ENCODE results near the gene FBXL17.
"Not testable (repeated sequence)": the region's sequence is repeated elsewhere in the genome, so short reads cannot be mapped to it uniquely, and the experiment has no call there.

The FBXL17 gene

GRCh38 chr5:108167174-108167573, 214.7 kb downstream of the FBXL17 start:
- Histone ChIP-seq H3K36me3 (ENCODE audit: insufficient read depth, low read length) (no peaks in the 10 kb centered on the region), H3K27me3 (ENCODE audit: insufficient read depth, low read length, poor library complexity) (no peaks in the 10 kb centered on the region), H3K9ac (ENCODE audit: low read depth, low read length) (no peak overlapping the region), H3K4me3 (ENCODE audit: low read depth in 1 of 2, low read length in 2 of 2) (no peak overlapping the region), H4K20me1 (ENCODE audit: insufficient read depth, low read length) (no peaks in the 10 kb centered on the region), H2AFZ (ENCODE audit: low read depth, low read length) (no peak overlapping the region), H3K4me2 (ENCODE audit: insufficient read depth, low read length) (no peak overlapping the region), H3K79me2 (ENCODE audit: insufficient read depth, low read length) (no peaks in the 10 kb centered on the region), H3K9me3 (ENCODE audit: insufficient read depth, low read length, severe bottlenecking) (no peaks in the 10 kb centered on the region), H3K27ac (ENCODE audit: low read length) (no peak overlapping the region), H3K4me1 (ENCODE audit: insufficient read depth, low read length) (no peaks in the 10 kb centered on the region)
- TF ChIP-seq CTCF (IDR thresholded peaks at IDR 0.05; ENCODE audit: borderline replicate concordance, extremely low read depth, low read length, poor library complexity, severe bottlenecking) (no peak), EZH2 (IDR thresholded peaks at IDR 0.05; ENCODE audit: borderline replicate concordance, low read depth, low read length, severe bottlenecking) (no peak)
- DNase-seq (no peak), ATAC-seq (ENCODE audit: insufficient read depth, low read depth) (no peak)

GRCh38 chr5:108164574-108164973, 217.3 kb downstream of the FBXL17 start:
- Histone ChIP-seq H3K4me3 (ENCODE audit: low read depth in 1 of 2, low read length in 2 of 2) (no peak overlapping the region), H2AFZ (ENCODE audit: low read depth, low read length) (no peak overlapping the region), H3K4me1 (ENCODE audit: insufficient read depth, low read length) (no peaks in the 10 kb centered on the region), H3K36me3 (ENCODE audit: insufficient read depth, low read length) (no peaks in the 10 kb centered on the region), H3K9me3 (ENCODE audit: insufficient read depth, low read length, severe bottlenecking) (no peaks in the 10 kb centered on the region), H3K27me3 (ENCODE audit: insufficient read depth, low read length, poor library complexity) (no peaks in the 10 kb centered on the region), H3K79me2 (ENCODE audit: insufficient read depth, low read length) (no peaks in the 10 kb centered on the region), H3K27ac (ENCODE audit: low read length) (no peak overlapping the region), H3K9ac (ENCODE audit: low read depth, low read length) (no peak overlapping the region), H3K4me2 (ENCODE audit: insufficient read depth, low read length) (no peak overlapping the region), H4K20me1 (ENCODE audit: insufficient read depth, low read length) (no peaks in the 10 kb centered on the region)
- ATAC-seq (ENCODE audit: insufficient read depth, low read depth) (no peak), DNase-seq (no peak)
- TF ChIP-seq CTCF (IDR thresholded peaks at IDR 0.05; ENCODE audit: borderline replicate concordance, extremely low read depth, low read length, poor library complexity, severe bottlenecking): no peak
- TF ChIP-seq EZH2 (IDR thresholded peaks at IDR 0.05; ENCODE audit: borderline replicate concordance, low read depth, low read length, severe bottlenecking): no peak

- ATAC-seq (ENCODE audit: insufficient read depth, low read depth); H2AFZ ChIP-seq (ENCODE audit: low read depth, low read length); H3K27me3 ChIP-seq (ENCODE audit: insufficient read depth, low read length, poor library complexity); H3K27ac ChIP-seq (ENCODE audit: low read length); H3K36me3 ChIP-seq (ENCODE audit: insufficient read depth, low read length); H4K20me1 ChIP-seq (ENCODE audit: insufficient read depth, low read length); H3K4me3 ChIP-seq (ENCODE audit: low read depth in 1 of 2, low read length in 2 of 2); H3K79me2 ChIP-seq (ENCODE audit: insufficient read depth, low read length); H3K9ac ChIP-seq (ENCODE audit: low read depth, low read length); H3K4me2 ChIP-seq (ENCODE audit: insufficient read depth, low read length); H3K4me1 ChIP-seq (ENCODE audit: insufficient read depth, low read length); H3K9me3 ChIP-seq (ENCODE audit: insufficient read depth, low read length, severe bottlenecking); DNase-seq: not testable (repeated sequence)
Observed at GRCh38 chr5:108152854-108153253, 229.0 kb downstream of the FBXL17 start.

- peaks cover 6% of the 10 kb centered on the region; the same call in 1 of the 2 replicates for H3K4me1 ChIP-seq (ENCODE audit: insufficient read depth, low read length)
- no peak overlapping the region for H3K4me3 ChIP-seq (ENCODE audit: low read depth in 1 of 2, low read length in 2 of 2)
- H4K20me1 ChIP-seq (ENCODE audit: insufficient read depth, low read length): no peaks in the 10 kb centered on the region
- DNase-seq (no peak), ATAC-seq (ENCODE audit: insufficient read depth, low read depth) (no peak)
- H3K27me3 ChIP-seq (ENCODE audit: insufficient read depth, low read length, poor library complexity): no peaks in the 10 kb centered on the region
- no peak overlapping the region for H2AFZ ChIP-seq (ENCODE audit: low read depth, low read length)
- no peaks in the 10 kb centered on the region for H3K79me2 ChIP-seq (ENCODE audit: insufficient read depth, low read length)
- no peaks in the 10 kb centered on the region for H3K36me3 ChIP-seq (ENCODE audit: insufficient read depth, low read length)
- H3K4me2 ChIP-seq (ENCODE audit: insufficient read depth, low read length): no peak overlapping the region
- H3K9me3 ChIP-seq (ENCODE audit: insufficient read depth, low read length, severe bottlenecking): no peaks in the 10 kb centered on the region
- no peak for TF ChIP-seq EZH2 (IDR thresholded peaks at IDR 0.05; ENCODE audit: borderline replicate concordance, low read depth, low read length, severe bottlenecking)
- TF ChIP-seq CTCF (IDR thresholded peaks at IDR 0.05; ENCODE audit: borderline replicate concordance, extremely low read depth, low read length, poor library complexity, severe bottlenecking): no peak
- no peak overlapping the region for H3K9ac ChIP-seq (ENCODE audit: low read depth, low read length)
- no peak overlapping the region for H3K27ac ChIP-seq (ENCODE audit: low read length)
Observed at GRCh38 chr5:108149369-108149768, 232.5 kb downstream of the FBXL17 start.

Data from DND-41 (cell line).